ENCODE measurements around the gene BRAT1. TPM values are rescaled to one million over a fixed set of nuclear protein-coding genes. Genes with fewer than 3 reads are reported as not detected.
"Not testable (repeated sequence)": the region's sequence is repeated elsewhere in the genome, so short reads cannot be mapped to it uniquely, and the experiment has no call there.

The BRAT1 gene
- total RNA-seq, 1 donor from 2014 or later, result 66.0 TPM

- intact Hi-C loops (cut with DNase I), result no loop called here
- no peak overlapping the region for H3K4me3 ChIP-seq
- peaks cover 0 to 61% of the 10 kb centered on the region in 2 donors for H3K36me3 ChIP-seq
- DNase-seq (ENCODE audit: extremely low spot score in 2 of 2), result no peak
- no peaks in the 10 kb centered on the region for H3K27me3 ChIP-seq
- no peaks in the 10 kb centered on the region for H3K4me1 ChIP-seq
- H3K9me3 ChIP-seq, result no peaks in the 10 kb centered on the region
- no peak overlapping the region for H3K27ac ChIP-seq
- TF ChIP-seq POLR2AphosphoS5 (IDR thresholded peaks at IDR 0.05; ENCODE audit: insufficient read depth in 1 of 2, low read depth in 1 of 2) (no peak), POLR2A (IDR thresholded peaks at IDR 0.05) (no peak), CTCF (IDR thresholded peaks at IDR 0.05) (no peak)
Observed at GRCh38 chr7:2595258-2595860, 40.0 kb upstream of the BRAT1 start.

- DNase-seq (ENCODE audit: extremely low spot score in 2 of 2), result no peak
- intact Hi-C loops (cut with DNase I), result no loop called here
- Histone ChIP-seq H3K27ac (no peak overlapping the region), H3K4me1 (no peaks in the 10 kb centered on the region), H3K36me3 (peaks cover 0 to 63% of the 10 kb centered on the region in 2 donors), H3K4me3 (no peak overlapping the region), H3K27me3 (no peaks in the 10 kb centered on the region), H3K9me3 (no peaks in the 10 kb centered on the region)
- TF ChIP-seq CTCF (IDR thresholded peaks at IDR 0.05) (no peak), POLR2A (IDR thresholded peaks at IDR 0.05) (no peak), POLR2AphosphoS5 (IDR thresholded peaks at IDR 0.05; ENCODE audit: insufficient read depth in 1 of 2, low read depth in 1 of 2) (no peak)
Observed at GRCh38 chr7:2594599-2594998, 39.3 kb upstream of the BRAT1 start.

GRCh38 chr7:2593036-2593727 lies 37.9 kb upstream of the BRAT1 start:
- DNase-seq (ENCODE audit: extremely low spot score in 2 of 2), result no peak
- peaks cover 0 to 58% of the 10 kb centered on the region in 2 donors for H3K36me3 ChIP-seq
- no peak overlapping the region for H3K27ac ChIP-seq
- no peaks in the 10 kb centered on the region for H3K4me1 ChIP-seq
- no peak for TF ChIP-seq POLR2AphosphoS5 (IDR thresholded peaks at IDR 0.05; ENCODE audit: insufficient read depth in 1 of 2, low read depth in 1 of 2)
- no peak for TF ChIP-seq CTCF (IDR thresholded peaks at IDR 0.05)
- TF ChIP-seq POLR2A (IDR thresholded peaks at IDR 0.05), result no peak
- no peaks in the 10 kb centered on the region for H3K9me3 ChIP-seq
- no peaks in the 10 kb centered on the region for H3K27me3 ChIP-seq
- intact Hi-C loops (cut with DNase I), result no loop called here
- H3K4me3 ChIP-seq, result no peak overlapping the region

GRCh38 chr7:2592375-2592865 lies 37.1 kb upstream of the BRAT1 start:
- H3K4me3 ChIP-seq, result no peak overlapping the region
- no peaks in the 10 kb centered on the region for H3K9me3 ChIP-seq
- intact Hi-C loops (cut with DNase I), result no loop called here
- H3K27ac ChIP-seq, result no peak overlapping the region
- no peak for TF ChIP-seq POLR2AphosphoS5 (IDR thresholded peaks at IDR 0.05; ENCODE audit: insufficient read depth in 1 of 2, low read depth in 1 of 2)
- TF ChIP-seq CTCF (IDR thresholded peaks at IDR 0.05), result no peak
- TF ChIP-seq POLR2A (IDR thresholded peaks at IDR 0.05), result no peak
- no peak for DNase-seq (ENCODE audit: extremely low spot score in 2 of 2)
- no peaks in the 10 kb centered on the region for H3K4me1 ChIP-seq
- no peaks in the 10 kb centered on the region for H3K27me3 ChIP-seq
- peaks cover 0 to 56% of the 10 kb centered on the region in 2 donors for H3K36me3 ChIP-seq

- H3K4me1 ChIP-seq; H3K27me3 ChIP-seq; H3K4me3 ChIP-seq; H3K27ac ChIP-seq; H3K9me3 ChIP-seq; DNase-seq (ENCODE audit: extremely low spot score in 2 of 2); intact Hi-C loops (cut with DNase I): not testable (repeated sequence)
- peaks cover 0 to 45% of the 10 kb centered on the region in 2 donors for H3K36me3 ChIP-seq
Observed at GRCh38 chr7:2589941-2590340, 34.6 kb upstream of the BRAT1 start.

Measured in vagina (tissue), 2 donors.